Endothelial cell of umbilical vein (primary cell): ENCODE measurements around the gene ARL5C.

Experiments used
- POLR2A ChIP-seq: IDR thresholded peaks from 2 replicates; pipeline ENCODE4 v1.6.1; 2012; ENCODE audit warnings: low read depth, mild to moderate bottlenecking, control low read depth, low read length
- TF ChIP-seq, protein P1 (sequence below): IDR thresholded peaks from 2 replicates; pipeline ENCODE4 v1.6.1; 2011; ENCODE audit not compliant: insufficient read depth, insufficient read length
- TF ChIP-seq, protein P2 (sequence below), 2 donors: IDR thresholded peaks; 1 replicate in 1 of 2; 2 replicates in 1 of 2; pipeline ENCODE4 v1.5.1; 2011; ENCODE audit warnings: low read length in 2 of 2, mild to moderate bottlenecking in 2 of 2, moderate library complexity in 2 of 2, control low read depth in 1 of 2, inconsistent platforms in 1 of 2, low read depth in 1 of 2; ENCODE audit not compliant: insufficient read depth in 1 of 2; ENCODE audit errors: extremely low read depth in 1 of 2

DNA sequence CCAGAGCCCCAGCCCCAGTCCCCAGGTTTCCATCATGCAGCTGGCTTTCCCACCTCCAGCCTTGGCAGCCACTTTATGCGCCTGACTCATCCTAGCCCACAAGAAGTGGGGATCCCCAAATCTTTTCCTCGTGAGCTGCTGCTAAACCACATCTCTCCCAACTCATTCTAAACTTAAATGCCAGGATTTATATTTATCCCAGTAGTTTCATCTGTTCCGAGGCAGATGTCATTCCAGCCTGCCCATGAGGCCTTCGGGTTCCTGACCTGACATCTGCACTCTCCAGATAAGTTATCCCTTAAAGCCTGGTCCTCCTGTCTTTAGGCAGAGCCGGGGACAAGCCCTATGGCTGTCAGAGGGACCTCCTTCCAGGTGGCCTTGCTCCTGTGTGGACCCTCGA lies 31.1 kb downstream of the ARL5C start:
- TF ChIP-seq, protein P1, sequence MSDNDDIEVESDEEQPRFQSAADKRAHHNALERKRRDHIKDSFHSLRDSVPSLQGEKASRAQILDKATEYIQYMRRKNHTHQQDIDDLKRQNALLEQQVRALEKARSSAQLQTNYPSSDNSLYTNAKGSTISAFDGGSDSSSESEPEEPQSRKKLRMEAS, result no peak
- TF ChIP-seq, protein P2, sequence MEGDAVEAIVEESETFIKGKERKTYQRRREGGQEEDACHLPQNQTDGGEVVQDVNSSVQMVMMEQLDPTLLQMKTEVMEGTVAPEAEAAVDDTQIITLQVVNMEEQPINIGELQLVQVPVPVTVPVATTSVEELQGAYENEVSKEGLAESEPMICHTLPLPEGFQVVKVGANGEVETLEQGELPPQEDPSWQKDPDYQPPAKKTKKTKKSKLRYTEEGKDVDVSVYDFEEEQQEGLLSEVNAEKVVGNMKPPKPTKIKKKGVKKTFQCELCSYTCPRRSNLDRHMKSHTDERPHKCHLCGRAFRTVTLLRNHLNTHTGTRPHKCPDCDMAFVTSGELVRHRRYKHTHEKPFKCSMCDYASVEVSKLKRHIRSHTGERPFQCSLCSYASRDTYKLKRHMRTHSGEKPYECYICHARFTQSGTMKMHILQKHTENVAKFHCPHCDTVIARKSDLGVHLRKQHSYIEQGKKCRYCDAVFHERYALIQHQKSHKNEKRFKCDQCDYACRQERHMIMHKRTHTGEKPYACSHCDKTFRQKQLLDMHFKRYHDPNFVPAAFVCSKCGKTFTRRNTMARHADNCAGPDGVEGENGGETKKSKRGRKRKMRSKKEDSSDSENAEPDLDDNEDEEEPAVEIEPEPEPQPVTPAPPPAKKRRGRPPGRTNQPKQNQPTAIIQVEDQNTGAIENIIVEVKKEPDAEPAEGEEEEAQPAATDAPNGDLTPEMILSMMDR (IDR thresholded peaks at IDR 0.05; ENCODE audit: extremely low read depth in 1 of 2, insufficient read depth in 1 of 2, low read depth in 1 of 2, low read length in 2 of 2), result no peak
- TF ChIP-seq POLR2A, result no peak
